Measurements from ENCODE around the gene MRO.
"Not testable (repeated sequence)": the region's sequence is repeated elsewhere in the genome, so short reads cannot be mapped to it uniquely, and the experiment has no call there.

MRO gene

DNA sequence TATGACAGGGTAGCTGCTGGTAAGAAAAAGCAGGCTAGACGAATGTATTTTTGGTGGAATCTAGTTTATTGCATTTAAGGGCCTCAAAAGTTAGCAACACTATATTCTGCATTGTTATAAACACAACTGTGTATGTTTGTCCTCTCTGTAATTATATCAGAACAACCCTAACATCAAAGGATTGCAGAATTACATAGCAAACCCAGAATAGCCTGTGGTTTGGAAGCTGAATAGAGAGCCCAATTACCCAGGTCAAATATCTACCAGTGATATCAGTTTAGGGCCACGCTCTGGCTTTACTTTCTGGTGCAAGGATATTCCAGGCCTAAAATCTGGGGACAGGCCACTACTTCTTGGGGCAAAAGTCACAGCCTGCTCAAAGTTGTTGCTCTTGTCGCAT, 25.1 kb upstream of the MRO start:
- no peaks in the 10 kb centered on the region for H3K9me3 ChIP-seq
- no peak overlapping the region for H3K4me3 ChIP-seq
- no peaks in the 10 kb centered on the region for H3K4me1 ChIP-seq
- no peaks in the 10 kb centered on the region for H3K36me3 ChIP-seq
- TF ChIP-seq, protein P1, sequence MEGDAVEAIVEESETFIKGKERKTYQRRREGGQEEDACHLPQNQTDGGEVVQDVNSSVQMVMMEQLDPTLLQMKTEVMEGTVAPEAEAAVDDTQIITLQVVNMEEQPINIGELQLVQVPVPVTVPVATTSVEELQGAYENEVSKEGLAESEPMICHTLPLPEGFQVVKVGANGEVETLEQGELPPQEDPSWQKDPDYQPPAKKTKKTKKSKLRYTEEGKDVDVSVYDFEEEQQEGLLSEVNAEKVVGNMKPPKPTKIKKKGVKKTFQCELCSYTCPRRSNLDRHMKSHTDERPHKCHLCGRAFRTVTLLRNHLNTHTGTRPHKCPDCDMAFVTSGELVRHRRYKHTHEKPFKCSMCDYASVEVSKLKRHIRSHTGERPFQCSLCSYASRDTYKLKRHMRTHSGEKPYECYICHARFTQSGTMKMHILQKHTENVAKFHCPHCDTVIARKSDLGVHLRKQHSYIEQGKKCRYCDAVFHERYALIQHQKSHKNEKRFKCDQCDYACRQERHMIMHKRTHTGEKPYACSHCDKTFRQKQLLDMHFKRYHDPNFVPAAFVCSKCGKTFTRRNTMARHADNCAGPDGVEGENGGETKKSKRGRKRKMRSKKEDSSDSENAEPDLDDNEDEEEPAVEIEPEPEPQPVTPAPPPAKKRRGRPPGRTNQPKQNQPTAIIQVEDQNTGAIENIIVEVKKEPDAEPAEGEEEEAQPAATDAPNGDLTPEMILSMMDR (IDR thresholded peaks at IDR 0.05) = no peak
- no peak overlapping the region for H3K27ac ChIP-seq
- H3K27me3 ChIP-seq = no peaks in the 10 kb centered on the region
- intact Hi-C loops (cut with DNase I; ENCODE audit: low total_unique reads) = no loop called here
- DNase-seq = no peak

DNA sequence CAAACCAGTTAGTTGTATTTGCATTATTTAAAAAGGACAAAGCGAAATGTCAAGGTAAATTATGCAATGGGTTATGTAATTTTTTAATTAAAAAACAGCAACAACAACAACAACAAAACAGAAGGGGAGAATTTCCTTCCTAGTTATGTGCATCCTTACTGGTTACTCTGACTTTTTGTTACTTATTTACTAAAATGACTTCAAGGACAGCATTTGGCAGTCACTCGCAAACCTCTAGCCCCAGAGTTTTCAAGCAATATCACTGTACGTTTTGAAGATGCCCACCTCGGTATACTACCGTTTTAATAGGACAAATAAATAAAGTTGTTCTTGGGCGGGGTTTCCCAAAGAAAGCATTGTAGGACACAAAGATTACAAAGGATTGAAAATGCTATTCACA, 24.7 kb upstream of the MRO start:
- Histone ChIP-seq H3K9me3 (no peaks in the 10 kb centered on the region), H3K27me3 (no peaks in the 10 kb centered on the region), H3K4me1 (no peaks in the 10 kb centered on the region), H3K4me3 (no peak overlapping the region), H3K27ac (no peak overlapping the region), H3K36me3 (no peaks in the 10 kb centered on the region)
- TF ChIP-seq, protein P1 (IDR thresholded peaks at IDR 0.05) = no peak
- intact Hi-C loops (cut with DNase I; ENCODE audit: low total_unique reads) = no loop called here
- DNase-seq = no peak

DNA sequence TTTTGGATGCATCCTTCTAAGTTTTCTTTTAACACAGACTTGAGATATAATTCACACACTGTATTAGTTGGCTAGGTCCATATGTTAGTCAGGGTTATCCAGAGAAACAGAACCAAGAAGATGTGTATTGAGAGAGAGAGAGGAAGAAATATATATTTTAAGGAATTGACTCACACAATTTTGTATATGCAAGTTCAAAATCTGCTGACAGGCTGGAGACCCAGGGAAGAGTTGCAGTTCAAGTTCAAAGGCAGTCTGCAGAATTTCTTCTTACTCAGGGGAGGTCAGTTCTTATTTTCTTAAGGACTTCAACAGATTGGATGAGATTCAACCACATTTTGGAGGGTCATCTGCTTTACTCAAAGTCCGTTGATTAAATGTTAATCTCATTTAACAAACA, 23.0 kb upstream of the MRO start:
- Histone ChIP-seq H3K36me3 (no peaks in the 10 kb centered on the region), H3K9me3 (no peaks in the 10 kb centered on the region), H3K4me1 (no peaks in the 10 kb centered on the region), H3K27me3 (no peaks in the 10 kb centered on the region), H3K27ac (no peak overlapping the region), H3K4me3 (no peak overlapping the region)
- DNase-seq = no peak
- intact Hi-C loops (cut with DNase I; ENCODE audit: low total_unique reads) = no loop called here
- TF ChIP-seq, protein P1 (IDR thresholded peaks at IDR 0.05) = no peak

DNA sequence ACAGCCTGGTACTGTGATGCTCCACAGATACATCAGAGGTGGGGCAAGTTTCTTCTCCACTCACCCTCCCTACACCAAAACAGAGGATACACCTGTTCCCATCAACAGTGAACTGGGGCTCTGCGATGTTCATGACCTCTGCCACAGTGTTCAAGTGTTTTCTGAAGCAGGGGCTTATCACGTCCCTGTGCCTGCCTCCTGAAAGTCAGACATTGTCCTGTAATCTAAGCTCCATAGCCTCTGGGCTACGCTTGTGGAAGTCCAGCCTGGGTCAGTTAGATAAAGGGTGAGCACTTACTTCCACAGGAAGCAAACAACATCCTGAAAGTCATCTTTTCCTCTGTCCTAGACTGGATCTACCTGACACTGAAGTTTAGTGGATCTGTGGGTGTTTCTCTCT, 20.2 kb upstream of the MRO start:
- TF ChIP-seq, protein P1 (IDR thresholded peaks at IDR 0.05) = no peak
- intact Hi-C loops (cut with DNase I; ENCODE audit: low total_unique reads) = no loop called here
- no peaks in the 10 kb centered on the region for H3K27me3 ChIP-seq
- no peaks in the 10 kb centered on the region for H3K36me3 ChIP-seq
- H3K4me1 ChIP-seq = no peaks in the 10 kb centered on the region
- H3K9me3 ChIP-seq = no peaks in the 10 kb centered on the region
- no peak overlapping the region for H3K4me3 ChIP-seq
- no peak for DNase-seq
- H3K27ac ChIP-seq = no peak overlapping the region

DNA sequence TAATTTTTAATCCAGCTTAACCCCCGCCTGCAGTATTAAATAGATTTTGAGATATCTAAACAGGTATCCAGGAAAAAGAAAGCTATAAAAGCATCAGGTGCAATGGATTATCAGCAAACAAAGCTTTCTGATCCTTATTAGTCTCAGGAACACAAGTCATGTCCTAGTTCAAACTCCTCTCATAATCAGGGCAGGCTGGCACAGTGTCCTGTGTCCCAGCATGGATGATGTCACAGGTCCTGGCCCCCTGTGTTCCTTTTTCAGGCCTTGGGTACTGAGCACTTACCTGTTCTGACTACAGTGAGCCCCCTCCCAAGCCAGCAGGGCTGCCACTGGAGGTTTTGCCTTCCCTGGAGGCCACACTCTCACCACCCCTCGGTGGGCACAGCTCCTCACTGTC, 19.5 kb upstream of the MRO start:
- Histone ChIP-seq H3K4me1 (no peaks in the 10 kb centered on the region), H3K27ac (no peak overlapping the region), H3K4me3 (no peak overlapping the region), H3K9me3 (no peaks in the 10 kb centered on the region), H3K36me3 (no peaks in the 10 kb centered on the region), H3K27me3 (no peaks in the 10 kb centered on the region)
- TF ChIP-seq, protein P1 (IDR thresholded peaks at IDR 0.05) = no peak
- intact Hi-C loops (cut with DNase I; ENCODE audit: low total_unique reads) = no loop called here
- no peak for DNase-seq

GRCh38 chr18:50836521-50836957, 16.7 kb upstream of the MRO start:
- TF ChIP-seq, protein P1 (IDR thresholded peaks at IDR 0.05) = no peak
- no peaks in the 10 kb centered on the region for H3K27me3 ChIP-seq
- H3K9me3 ChIP-seq = no peaks in the 10 kb centered on the region
- no peaks in the 10 kb centered on the region for H3K4me1 ChIP-seq
- DNase-seq = no peak
- intact Hi-C loops (cut with DNase I; ENCODE audit: low total_unique reads) = no loop called here
- no peaks in the 10 kb centered on the region for H3K36me3 ChIP-seq
- no peak overlapping the region for H3K4me3 ChIP-seq
- no peak overlapping the region for H3K27ac ChIP-seq

DNA sequence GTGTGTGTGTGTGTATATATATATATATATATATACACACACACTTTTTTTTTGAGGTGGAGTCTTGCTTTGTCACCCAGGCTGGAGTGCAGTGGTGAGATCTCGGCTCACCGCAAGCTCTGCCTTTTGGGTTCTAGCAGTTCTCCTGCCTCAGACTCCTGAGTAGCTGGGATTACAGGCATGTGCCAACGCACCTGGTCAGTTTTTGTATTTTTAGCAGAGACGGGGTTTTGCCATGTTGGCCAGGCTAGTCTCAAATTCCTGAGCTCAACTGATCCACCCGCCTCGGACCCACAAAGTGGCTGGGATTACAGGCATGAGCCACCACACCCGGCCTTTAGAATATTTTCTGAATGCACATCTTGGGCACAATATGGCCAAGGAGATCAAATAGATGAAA, 13.7 kb upstream of the MRO start:
- H3K27me3 ChIP-seq; H3K36me3 ChIP-seq; H3K9me3 ChIP-seq; DNase-seq; H3K27ac ChIP-seq; H3K4me3 ChIP-seq; H3K4me1 ChIP-seq; intact Hi-C loops (cut with DNase I; ENCODE audit: low total_unique reads): not testable (repeated sequence)

Data from tibial artery (tissue), 4 donors.